Loucy (cell line): ENCODE data around the gene PSMG3.

Experiments used
- H2AFZ ChIP-seq: fragments of 200-600 bp; sonication (generic); 2 replicates; pipeline ENCODE4 v1.6.0; 2016; ENCODE audit warnings: antibody characterized with exemption, mild to moderate bottlenecking, low read length, moderate library complexity
- H3F3A ChIP-seq: fragments of 200-600 bp; 2 replicates; pipeline ENCODE4 v1.6.0; 2016; ENCODE audit warnings: antibody characterized with exemption, low read depth, mild to moderate bottlenecking
- H3K27me3 ChIP-seq: fragments of 200-600 bp; sonication (generic); 2 replicates; pipeline ENCODE4 v1.6.1; 2014; ENCODE audit warnings: low read length, mild to moderate bottlenecking; ENCODE audit not compliant: insufficient read depth, poor library complexity, severe bottlenecking
- H3K36me3 ChIP-seq: fragments of 200-600 bp; sonication (generic); 2 replicates; pipeline ENCODE4 v1.6.1; 2016; ENCODE audit warnings: low read length; ENCODE audit not compliant: insufficient read depth
- H3K4me1 ChIP-seq: fragments of 200-600 bp; sonication (generic); 2 replicates; pipeline ENCODE4 v1.5.1; 2014; ENCODE audit warnings: low read length, mild to moderate bottlenecking; ENCODE audit not compliant: insufficient read depth, poor library complexity, severe bottlenecking
- H3K4me2 ChIP-seq: fragments of 200-600 bp; sonication (generic); 2 replicates; pipeline ENCODE4 v1.6.0; 2014; ENCODE audit warnings: antibody characterized with exemption, low read length, low read depth, mild to moderate bottlenecking; ENCODE audit not compliant: poor library complexity, severe bottlenecking
- H3K4me3 ChIP-seq: fragments of 200-600 bp; sonication (generic); 2 replicates; pipeline ENCODE4 v1.5.1; 2014; ENCODE audit warnings: low read length, mild to moderate bottlenecking, mixed read lengths; ENCODE audit not compliant: poor library complexity, severe bottlenecking
- H3K79me2 ChIP-seq: fragments of 200-600 bp; sonication (generic); 2 replicates; pipeline ENCODE4 v1.6.1; 2014; ENCODE audit warnings: low read length; ENCODE audit not compliant: insufficient read depth
- H3K9ac ChIP-seq: fragments of 200-600 bp; sonication (generic); 2 replicates; pipeline ENCODE4 v1.6.0; 2014; ENCODE audit warnings: mild to moderate bottlenecking, low read depth, low read length, moderate library complexity; ENCODE audit not compliant: poor library complexity, severe bottlenecking
- H3K9me2 ChIP-seq: fragments of 200-600 bp; sonication (generic); replicated peaks from 2 replicates; pipeline ENCODE4 v1.6.1; 2016; ENCODE audit warnings: low read depth, low read length, mixed read lengths
- H3K9me3 ChIP-seq: fragments of 200-600 bp; sonication (generic); 2 replicates; pipeline ENCODE4 v1.6.1; 2014; ENCODE audit warnings: mild to moderate bottlenecking, antibody characterized with exemption, low read length, low read depth; ENCODE audit not compliant: insufficient read depth
- H4K20me1 ChIP-seq: fragments of 200-600 bp; sonication (generic); 2 replicates; pipeline ENCODE4 v1.6.0; 2014; ENCODE audit warnings: antibody characterized with exemption, low read length, mild to moderate bottlenecking; ENCODE audit not compliant: insufficient read depth, poor library complexity, severe bottlenecking
- CTCF ChIP-seq: fragments of 200-600 bp; sonication (generic); conservative IDR thresholded peaks from 2 replicates; pipeline ENCODE4 v1.5.1; 2014; ENCODE audit warnings: mild to moderate bottlenecking, antibody characterized with exemption, low read length
- EZH2phosphoT487 ChIP-seq: fragments of 200-600 bp; IDR thresholded peaks from 2 replicates; pipeline ENCODE4 v1.6.1; 2018; ENCODE audit warnings: antibody characterized with exemption, mild to moderate bottlenecking, moderate library complexity, borderline replicate concordance

The PSMG3 gene

DNA sequence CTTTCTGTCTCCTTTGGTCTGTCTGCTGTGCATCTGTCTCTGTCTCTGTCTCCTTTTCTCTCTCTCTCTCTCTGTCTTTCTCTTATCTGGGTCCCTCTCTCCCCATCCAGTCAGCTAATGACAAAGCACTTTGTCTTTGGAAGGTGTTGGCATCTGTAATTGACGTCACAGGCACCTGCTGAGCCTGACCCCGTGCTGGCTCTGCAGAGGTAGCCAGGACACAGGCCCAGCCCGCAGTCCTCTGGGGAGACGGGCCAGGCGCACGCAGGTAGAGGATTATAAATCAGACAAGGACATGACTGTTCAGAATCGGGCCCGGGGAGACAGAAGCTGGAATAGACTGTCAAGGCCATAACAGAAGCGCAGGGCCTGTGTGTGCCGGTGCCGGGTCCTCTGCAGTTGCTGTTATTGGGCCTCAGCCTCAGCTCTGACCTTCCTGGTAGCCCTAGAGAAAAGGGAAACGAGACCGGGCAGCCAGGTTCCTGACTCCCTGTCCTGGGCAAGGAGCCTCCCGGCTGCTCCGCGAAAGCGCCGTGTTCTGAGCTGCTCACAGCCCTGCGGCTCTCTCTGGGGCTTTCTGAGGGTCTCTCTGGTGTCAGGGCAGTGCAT lies 10.7 kb upstream of the PSMG3 start:
- no peak overlapping the region for H2AFZ ChIP-seq
- H3K27me3 ChIP-seq, result no peaks in the 10 kb centered on the region
- H3K79me2 ChIP-seq, result no peaks in the 10 kb centered on the region
- no peaks in the 10 kb centered on the region for H3K4me1 ChIP-seq
- H3K9me2 ChIP-seq, result no peaks in the 10 kb centered on the region
- TF ChIP-seq EZH2phosphoT487 (no peak), CTCF (no peak)
- no peak overlapping the region for H3K4me2 ChIP-seq
- no peaks in the 10 kb centered on the region for H3K36me3 ChIP-seq
- H4K20me1 ChIP-seq, result no peaks in the 10 kb centered on the region
- no peak overlapping the region for H3K9ac ChIP-seq
- no peak overlapping the region for H3K4me3 ChIP-seq
- no peaks in the 10 kb centered on the region for H3K9me3 ChIP-seq
- H3F3A ChIP-seq, result no peaks in the 10 kb centered on the region

GRCh38 chr7:1579481-1580421 lies 9.9 kb upstream of the PSMG3 start:
- H3K27me3 ChIP-seq, result no peaks in the 10 kb centered on the region
- no peaks in the 10 kb centered on the region for H3K79me2 ChIP-seq
- H4K20me1 ChIP-seq, result no peaks in the 10 kb centered on the region
- TF ChIP-seq EZH2phosphoT487, result no peak
- TF ChIP-seq CTCF, result peak; percentile 86
- no peaks in the 10 kb centered on the region for H3K4me1 ChIP-seq
- no peaks in the 10 kb centered on the region for H3K9me3 ChIP-seq
- H2AFZ ChIP-seq, result peak overlapping the region; percentile 43; the same call in 1 of the 2 replicates
- no peaks in the 10 kb centered on the region for H3K9me2 ChIP-seq
- no peak overlapping the region for H3K9ac ChIP-seq
- H3K36me3 ChIP-seq, result no peaks in the 10 kb centered on the region
- no peak overlapping the region for H3K4me2 ChIP-seq
- no peaks in the 10 kb centered on the region for H3F3A ChIP-seq
- H3K4me3 ChIP-seq, result no peak overlapping the region

GRCh38 chr7:1578513-1578912 lies 8.7 kb upstream of the PSMG3 start:
- Histone ChIP-seq H4K20me1 (no peaks in the 10 kb centered on the region), H3K9me2 (no peaks in the 10 kb centered on the region), H3K4me3 (no peak overlapping the region), H3K4me2 (no peak overlapping the region), H3K4me1 (no peaks in the 10 kb centered on the region), H2AFZ (no peak overlapping the region), H3K9ac (no peak overlapping the region), H3K36me3 (no peaks in the 10 kb centered on the region), H3K9me3 (no peaks in the 10 kb centered on the region), H3K27me3 (no peaks in the 10 kb centered on the region), H3F3A (no peaks in the 10 kb centered on the region), H3K79me2 (no peaks in the 10 kb centered on the region)
- TF ChIP-seq EZH2phosphoT487 (no peak), CTCF (no peak)
